Amniotic epithelial cell (primary cell): Measurements from ENCODE around the gene WWOX.

Source experiments
- DNase-seq: peaks from one replicate; pipeline ENCODE4 v3.0.0-alpha.2; 2010; ENCODE audit warnings: low read depth

Gene WWOX

GRCh38 chr16:78955206-78955605, 855.8 kb downstream of the WWOX start:
- no peak for DNase-seq

GRCh38 chr16:78956859-78957258, 857.4 kb downstream of the WWOX start:
- DNase-seq: no peak

- no peak for DNase-seq
These were observed 858.1 kb downstream of the WWOX start for GRCh38 chr16:78957317-78958100.

GRCh38 chr16:78961464-78961863, 862.0 kb downstream of the WWOX start:
- DNase-seq: no peak

GRCh38 chr16:78962457-78962929, 863.0 kb downstream of the WWOX start:
- no peak for DNase-seq

- DNase-seq: no peak
These were observed 868.5 kb downstream of the WWOX start for GRCh38 chr16:78967948-78968347.

- no peak for DNase-seq
These were observed 870.3 kb downstream of the WWOX start for GRCh38 chr16:78969721-78970120.

GRCh38 chr16:78970650-78971049, 871.2 kb downstream of the WWOX start:
- DNase-seq: no peak

GRCh38 chr16:78972006-78972405, 872.6 kb downstream of the WWOX start:
- no peak for DNase-seq

- no peak for DNase-seq
These were observed 873.5 kb downstream of the WWOX start for GRCh38 chr16:78972986-78973385.

- no peak for DNase-seq
These were observed 876.8 kb downstream of the WWOX start for GRCh38 chr16:78976212-78976611.

- DNase-seq: no peak
These were observed 881.4 kb downstream of the WWOX start for GRCh38 chr16:78980825-78981224.

- no peak for DNase-seq
These were observed 882.8 kb downstream of the WWOX start for GRCh38 chr16:78982096-78982744.

- no peak for DNase-seq
These were observed 884.9 kb downstream of the WWOX start for GRCh38 chr16:78984324-78984723.

GRCh38 chr16:78984887-78985464, 885.5 kb downstream of the WWOX start:
- no peak for DNase-seq

- no peak for DNase-seq
These were observed 886.5 kb downstream of the WWOX start for GRCh38 chr16:78985716-78986605.

GRCh38 chr16:78987666-78988065, 888.2 kb downstream of the WWOX start:
- DNase-seq: no peak

GRCh38 chr16:78988361-78988969, 889.0 kb downstream of the WWOX start:
- DNase-seq: no peak

- DNase-seq: no peak
These were observed 890.9 kb downstream of the WWOX start for GRCh38 chr16:78990309-78990701.

- DNase-seq: no peak
These were observed 892.5 kb downstream of the WWOX start for GRCh38 chr16:78992001-78992400.

GRCh38 chr16:78993346-78993745, 893.9 kb downstream of the WWOX start:
- no peak for DNase-seq
